Measurements from ENCODE around the gene PRKAG1. TPM values are rescaled to one million over a fixed set of nuclear protein-coding genes. Genes with fewer than 3 reads are reported as not detected.
A peak's percentile ranks its signal among the peaks of the same experiment; 100 is the strongest.

The PRKAG1 gene
- total and polyA plus RNA-seq, 10 of the 15 experiments (the other 5 are each of a cell fraction or from before 2014, with no cell fraction given): 44.5 to 91.6 (median 60.9) TPM

- DNase-seq (ENCODE audit: low read depth, low spot score): no peak
- ChIA-PET CTCF (interaction anchor here (0.6 to 7.1 kb wide), 13 partner anchors 8 to 176 kb away, joined by 3 to 65 read pairs (median 6); partner anchors contain the start of genes FKBP11 and WNT1), RAD21 (ENCODE audit: unreplicated experiment) (interaction anchor here (0.7 to 4.3 kb wide), 8 partner anchors 9 to 140 kb away, joined by 3 to 35 read pairs (median 6); partner anchors contain the start of genes ARF3, DDX23, FKBP11 and LMBR1L), SMC1A (ENCODE audit: uncharacterized antibody, unreplicated experiment) (interaction anchor here (0.6 to 2.2 kb wide), 6 partner anchors 10 to 45 kb away, joined by 3 to 9 read pairs (median 4); partner anchors contain the start of gene FKBP11), POLR2A (interaction anchor here (1.0 to 7.4 kb wide), 2 partner anchors 15 to 18 kb away, joined by 3 to 86 read pairs; partner anchors contain the start of gene ARF3)
- Histone ChIP-seq H2AFZ (ENCODE audit: control insufficient read depth, low read depth, low read length) (peak overlapping the region; percentile 69), H4K20me1 (ENCODE audit: control insufficient read depth, insufficient read depth) (no peaks in the 10 kb centered on the region), H3K27me3 (replicated peaks in 1 of 2; ENCODE audit: control insufficient read depth in 2 of 2, insufficient read depth in 2 of 2, low read length in 1 of 2) (peaks cover 19 to 30% of the 10 kb centered on the region in 2 experiments), H3K9ac (ENCODE audit: control insufficient read depth, insufficient read depth, low read length) (no peak overlapping the region), H3K9me3 (replicated peaks; ENCODE audit: control insufficient read depth, insufficient read depth, low read length) (no peaks in the 10 kb centered on the region), H3K4me2 (ENCODE audit: control insufficient read depth, insufficient read depth) (peak overlapping the region; percentile 84), H3K36me3 (ENCODE audit: control insufficient read depth in 2 of 2, insufficient read depth in 2 of 2, low read length in 1 of 2) (no peaks in the 10 kb centered on the region), H3K4me3 (no peak overlapping the region), H3K4me1 (ENCODE audit: control insufficient read depth, insufficient read depth, low read length) (peaks cover 47% of the 10 kb centered on the region), H3K79me2 (ENCODE audit: control insufficient read depth, insufficient read depth, low read length) (no peaks in the 10 kb centered on the region), H3K27ac (ENCODE audit: control insufficient read depth, insufficient read depth) (no peak overlapping the region)
- 26% methylated on average over 50 of the region's 77 CpGs for WGBS (ENCODE audit: insufficient coverage, insufficient replicate concordance, low lambda C conversion rate, missing lambda C conversion rate)
- no peak for FAIRE-seq
- BruUV-seq (replicated peaks): no TSS peak
- intact Hi-C loops (cut with micrococcal nuclease; ENCODE audit: unreplicated experiment): no loop called here
- in situ Hi-C loops (cut with MboI): no loop called here
- peak; percentile 51 for ATAC-seq
- TF ChIP-seq RELA (IDR thresholded peaks at IDR 0.05; ENCODE audit: borderline replicate concordance, partially characterized antibody) (no peak), IRF4 (IDR thresholded peaks at IDR 0.05; ENCODE audit: low read depth, low read length) (no peak), KDM1A (IDR thresholded peaks at IDR 0.05; ENCODE audit: borderline replicate concordance) (no peak), PML (IDR thresholded peaks at IDR 0.05; ENCODE audit: low read length) (no peak), CREM (IDR thresholded peaks at IDR 0.05; ENCODE audit: low read depth) (peak; percentile 16; the same call in 1 of the 2 replicates), ZNF622 (IDR thresholded peaks at IDR 0.05) (no peak), KAT2A (conservative IDR thresholded peaks at IDR 0.05; ENCODE audit: control insufficient read depth, low read depth, low read length) (no peak), MEF2B (IDR thresholded peaks at IDR 0.05; ENCODE audit: partially characterized antibody, poor library complexity, severe bottlenecking) (no peak), ETV6 (conservative IDR thresholded peaks at IDR 0.05 in 1 of 2, IDR thresholded peaks at IDR 0.05 in 1 of 2; ENCODE audit: borderline replicate concordance in 1 of 2, low read depth in 1 of 2) (no peak), MAX (IDR thresholded peaks at IDR 0.05; ENCODE audit: low read depth, low read length) (peak; percentile 54; the same call in 1 of the 2 replicates), CTCF (IDR thresholded peaks at IDR 0.05 in 2 of 3, conservative IDR thresholded peaks at IDR 0.05 in 1 of 3; ENCODE audit: control insufficient read depth in 2 of 3, extremely low read depth in 1 of 3, insufficient read depth in 1 of 3, low read depth in 3 of 3, low read length in 3 of 3) (peak in 1 of 3 experiments; percentile 7; a peak in 2 of 6 replicates), ZBTB4 (CRISPR knock-in tag; IDR thresholded peaks at IDR 0.05) (no peak), NRF1 (conservative IDR thresholded peaks at IDR 0.05; ENCODE audit: low read depth, low read length) (no peak), ELK1 (IDR thresholded peaks at IDR 0.05; ENCODE audit: low read depth, low read length) (no peak), MTA3 (IDR thresholded peaks at IDR 0.05; ENCODE audit: borderline replicate concordance, low read length) (no peak), LARP7 (IDR thresholded peaks at IDR 0.05) (0 out of 2 replicates have a peak, but pooled peaks have one; percentile 38)
Observed at GRCh38 chr12:48969833-48970701, 48.5 kb downstream of the PRKAG1 start.

Data from GM12878 (cell line).